HG03097 (cell line): ENCODE results near the gene MTREX.
"Not testable (repeated sequence)": the region's sequence is repeated elsewhere in the genome, so short reads cannot be mapped to it uniquely, and the experiment has no call there.

Experiments
- ATAC-seq: cut with Tn5 transposase; IDR thresholded peaks from one replicate; pipeline ENCODE4 v1.9.1; 2021; ENCODE audit not compliant: unreplicated experiment, low FRiP score

MTREX gene

DNA sequence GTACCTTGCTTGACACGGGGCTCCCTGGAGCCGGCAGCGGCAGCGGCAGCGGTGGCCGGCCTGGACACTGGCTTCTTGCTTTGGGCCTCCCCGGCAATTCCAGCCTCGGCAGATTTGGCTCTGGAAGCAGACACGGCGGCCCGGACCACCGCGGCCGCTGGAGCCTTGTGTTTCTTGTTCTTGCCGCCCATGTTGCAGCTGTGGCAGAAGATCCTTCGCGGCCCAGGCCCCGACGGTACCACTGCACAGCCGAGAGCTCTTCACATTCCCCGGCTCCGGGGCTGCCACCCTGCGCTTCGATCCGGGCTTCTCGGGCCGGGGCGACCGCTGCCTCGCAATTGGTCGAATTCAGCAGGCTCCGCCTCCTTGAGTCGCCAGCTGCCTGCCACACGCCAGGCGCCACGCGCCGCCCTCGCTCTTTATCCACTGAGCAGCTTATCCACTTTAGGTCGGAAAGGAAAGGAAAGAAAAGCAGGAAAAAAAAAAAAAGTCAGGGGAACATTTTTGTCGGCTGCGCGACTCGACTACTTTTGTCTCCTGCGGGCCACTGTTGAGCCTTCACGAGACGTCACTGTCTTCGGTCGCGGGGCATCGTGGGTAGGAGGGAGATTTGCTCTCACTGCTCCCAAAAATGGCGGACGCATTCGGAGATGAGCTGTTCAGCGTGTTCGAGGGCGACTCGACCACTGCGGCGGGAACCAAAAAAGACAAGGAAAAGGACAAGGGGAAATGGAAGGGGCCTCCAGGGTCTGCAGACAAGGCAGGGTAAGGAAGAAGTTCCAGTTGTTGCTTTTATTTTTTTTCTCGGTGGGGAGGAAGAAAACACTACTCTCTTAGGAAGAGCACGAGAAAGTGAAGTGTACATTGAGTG is at the start of gene MTREX, which contains the start of gene DHX29:
Gene MTREX, plus strand, starts transcription at position 607 of the 871 bp plus-strand sequence. Its CDS starts 25 bp downstream, at position 632.
Gene DHX29, minus strand, starts transcription at position 312 of the 871 bp plus-strand sequence. Its CDS starts 121 bp downstream, at position 191.
- peak; percentile 87 for ATAC-seq

DNA sequence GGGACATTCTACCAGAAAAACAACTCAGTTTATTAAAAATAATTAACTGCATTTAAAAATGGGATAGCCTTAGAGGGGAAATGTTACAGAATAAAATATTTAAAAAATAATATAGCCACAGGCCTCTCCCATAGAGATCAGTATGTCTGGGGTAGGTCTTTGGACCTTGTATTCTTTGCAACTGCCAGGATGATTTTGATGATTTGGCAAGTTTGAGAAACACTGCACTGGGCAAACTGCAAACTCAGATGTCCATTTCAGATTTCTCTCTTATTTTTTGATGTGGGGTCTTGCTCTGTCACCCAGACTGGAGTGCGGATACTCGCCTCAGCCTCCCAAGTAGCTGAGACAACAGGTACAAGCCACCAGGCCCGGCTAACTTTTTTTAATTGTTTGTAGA is 49.5 kb upstream of the MTREX start:
- ATAC-seq = no peak

DNA sequence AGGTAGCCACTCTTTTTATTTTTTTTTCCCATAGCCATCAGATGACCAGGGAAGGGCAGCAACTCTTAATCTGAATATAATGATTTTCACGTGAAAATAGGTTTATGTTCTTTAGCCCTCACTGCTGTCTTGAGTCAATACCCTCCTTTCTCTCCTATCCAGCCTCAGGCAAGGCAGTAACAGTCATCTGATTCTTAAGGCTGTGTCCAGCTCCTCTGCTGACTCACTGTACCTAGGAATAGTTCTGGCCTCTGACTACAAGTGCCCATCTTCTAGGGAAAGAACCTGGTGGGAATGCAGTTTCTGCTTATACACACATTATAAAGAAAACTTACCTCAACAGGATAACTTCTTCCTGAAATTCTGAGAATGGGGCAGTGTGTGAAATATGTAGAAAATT is 31.0 kb upstream of the MTREX start:
- no peak for ATAC-seq

DNA sequence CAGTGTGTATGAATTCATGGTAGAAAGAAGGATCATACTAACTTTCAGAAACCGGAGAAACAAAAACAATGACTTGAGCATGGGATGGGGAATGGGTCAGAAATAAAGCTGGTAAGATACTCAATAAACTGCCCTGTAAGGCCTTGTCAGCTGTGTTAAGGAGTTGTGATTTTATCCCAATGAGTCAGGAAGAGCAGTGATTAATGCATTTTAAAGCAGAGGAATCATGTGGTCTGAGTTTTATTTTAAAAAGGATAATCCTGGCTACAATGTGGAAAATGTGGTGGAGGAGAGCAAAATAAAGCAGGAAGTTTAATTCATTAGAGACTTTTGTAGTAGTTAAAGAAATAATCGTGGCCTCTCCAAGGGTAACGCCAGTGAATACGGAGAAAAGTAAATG is 29.0 kb upstream of the MTREX start:
- no peak for ATAC-seq

DNA sequence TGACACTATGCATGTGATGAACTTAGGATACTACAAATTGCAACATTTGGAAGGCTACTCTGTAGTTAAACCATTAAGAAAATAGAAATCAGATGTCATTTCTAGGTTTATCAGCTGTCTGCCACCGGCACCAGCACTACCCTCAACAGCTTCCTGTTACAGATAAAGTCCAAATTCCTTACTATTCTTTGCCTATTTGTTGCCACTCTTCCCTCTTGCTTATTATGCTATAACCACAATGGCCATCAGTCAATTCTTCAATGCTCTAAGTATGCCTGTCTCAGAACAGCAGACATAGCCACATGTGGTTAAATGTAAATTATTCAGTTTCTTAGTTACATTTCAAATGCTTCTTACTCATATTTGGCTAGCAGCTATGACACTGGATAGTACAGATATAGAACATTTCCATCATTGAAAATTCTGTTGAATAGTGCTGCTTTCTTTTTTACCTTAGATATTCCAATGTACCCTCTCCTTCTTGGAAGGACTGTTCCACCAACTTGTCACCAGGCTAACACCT is 21.3 kb upstream of the MTREX start:
- no peak for ATAC-seq

DNA sequence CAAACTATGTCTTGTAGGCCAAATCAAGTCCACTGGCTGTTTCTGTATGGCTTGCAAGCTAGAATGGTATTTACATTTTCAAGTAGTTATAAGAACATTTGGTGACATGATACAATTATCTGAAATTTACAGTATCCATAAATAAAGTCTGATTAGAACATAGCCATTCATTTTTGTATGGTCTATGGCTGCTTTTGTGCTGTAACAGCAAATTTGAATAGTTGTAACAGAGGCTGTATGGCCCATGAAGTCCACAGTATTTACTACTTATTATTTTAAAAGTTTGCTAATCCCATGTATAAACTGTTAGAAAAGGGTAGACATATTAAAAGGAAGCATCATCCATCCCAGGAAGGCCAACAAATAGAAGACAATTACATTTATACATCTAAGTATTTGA is 18.0 kb upstream of the MTREX start:
- no peak for ATAC-seq

DNA sequence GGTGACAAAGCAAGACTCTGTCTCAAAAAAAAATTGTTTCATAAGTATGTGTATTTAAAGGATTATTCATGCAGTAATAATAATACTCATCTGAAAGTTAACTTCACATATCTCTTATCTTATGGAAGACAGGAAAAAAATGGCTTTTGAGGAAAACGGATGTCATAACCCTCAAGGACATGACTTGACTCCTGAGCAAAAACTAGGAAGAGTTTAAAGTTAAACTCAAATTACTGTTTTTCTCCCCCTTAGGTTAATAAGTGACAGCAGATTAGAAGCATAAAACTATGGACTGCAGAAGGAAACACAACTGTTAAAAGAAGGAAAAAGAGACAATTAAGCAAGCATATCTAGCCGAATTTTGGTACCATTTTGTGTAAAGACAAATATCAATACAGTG is 16.8 kb upstream of the MTREX start:
- no peak for ATAC-seq

DNA sequence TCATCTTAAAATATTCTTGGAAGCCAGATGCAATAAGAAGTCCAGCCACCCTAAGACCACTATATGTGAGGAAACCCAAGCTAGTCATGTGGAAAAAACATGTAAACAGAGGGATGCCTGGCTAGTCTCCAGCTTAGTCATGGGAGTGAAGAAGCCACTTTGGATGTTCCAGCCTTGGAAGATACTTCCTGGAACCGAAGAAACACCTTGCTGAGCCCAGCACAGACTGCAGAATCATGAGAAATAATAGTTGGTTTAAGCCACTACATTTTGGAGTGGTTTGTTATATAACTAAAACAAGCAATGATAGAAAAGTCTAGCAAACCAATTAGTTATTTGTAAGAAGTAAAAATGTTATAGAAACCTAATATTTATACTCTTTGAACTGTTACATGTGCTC is 12.9 kb upstream of the MTREX start:
- no peak for ATAC-seq

DNA sequence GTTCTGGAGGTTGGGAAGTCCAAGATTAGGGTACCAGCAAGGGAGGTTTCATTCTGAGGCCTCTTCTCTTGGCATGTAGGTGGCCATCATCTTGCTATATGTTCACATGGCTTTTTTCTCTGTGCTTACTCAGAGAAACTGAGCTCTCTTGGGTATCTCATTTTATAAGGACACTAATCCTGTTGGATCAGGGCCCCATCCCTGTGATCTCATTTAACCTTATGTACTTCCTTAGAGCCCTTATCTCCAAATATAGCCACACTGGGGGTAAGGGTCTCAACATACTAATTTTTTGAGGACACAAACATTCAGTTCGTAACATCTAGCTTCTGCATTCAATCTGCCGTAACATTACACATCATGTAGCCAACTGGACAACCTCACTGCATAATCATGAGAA is 6.9 kb upstream of the MTREX start:
- ATAC-seq = no peak

DNA sequence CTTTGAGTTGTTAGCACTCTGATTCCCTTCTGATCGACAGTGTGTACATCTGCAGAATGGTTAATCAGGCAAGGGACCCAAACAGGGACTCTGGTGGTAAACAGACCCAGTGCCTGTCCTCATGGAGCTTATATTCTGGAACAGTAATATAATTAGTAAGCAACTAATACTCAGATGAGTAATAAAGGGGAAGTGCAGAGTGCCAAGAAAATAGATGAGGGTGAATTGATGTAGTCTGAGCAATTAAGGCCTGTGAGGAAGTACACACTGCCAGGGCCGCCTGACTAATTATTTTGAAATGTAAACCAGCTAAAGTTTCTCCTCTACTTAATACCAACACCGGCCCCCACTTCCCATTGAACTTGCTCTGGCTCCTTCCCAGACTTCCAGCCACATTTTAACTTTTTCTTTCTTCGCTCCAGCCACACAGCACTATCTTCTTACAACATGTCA is 4.5 kb upstream of the MTREX start:
- no peak for ATAC-seq

DNA sequence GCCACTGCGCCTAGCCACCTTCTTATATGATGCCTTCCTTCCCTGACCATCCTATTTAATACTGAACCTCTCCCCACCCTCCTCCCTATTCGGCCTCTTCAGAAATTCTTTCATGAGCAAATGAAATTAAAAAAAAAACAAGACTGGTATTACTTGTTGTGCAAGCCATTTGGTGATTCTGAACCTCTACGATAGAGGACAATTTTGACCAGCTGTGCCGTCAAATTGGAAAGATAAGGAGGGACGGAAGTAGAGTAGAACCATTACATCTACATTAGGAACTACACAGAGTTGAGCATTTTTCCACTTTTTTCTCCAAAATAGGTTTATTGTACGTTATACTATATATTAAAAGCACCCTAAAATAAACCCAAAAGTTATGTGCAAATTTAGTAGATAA is 3.2 kb upstream of the MTREX start:
- ATAC-seq = no peak

DNA sequence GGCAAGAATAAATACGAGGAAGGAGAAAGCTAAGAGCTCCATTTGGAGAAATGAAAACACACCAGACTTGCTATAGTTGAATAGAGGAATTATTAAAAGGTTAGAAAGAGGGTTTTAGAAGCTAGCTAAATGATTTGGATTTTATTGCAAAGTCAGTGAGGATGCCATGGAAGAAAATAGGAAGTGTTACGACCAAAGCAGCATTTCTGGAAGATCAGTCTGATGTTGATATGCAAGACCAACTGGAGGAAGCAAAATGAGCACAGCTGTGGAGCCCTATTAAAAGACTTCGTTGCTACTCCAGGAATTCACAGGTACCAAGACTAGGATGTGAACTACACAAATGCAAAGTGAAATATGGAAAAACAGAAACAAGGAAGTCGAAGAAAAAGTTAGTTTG is 2.4 kb upstream of the MTREX start:
- no peak for ATAC-seq

DNA sequence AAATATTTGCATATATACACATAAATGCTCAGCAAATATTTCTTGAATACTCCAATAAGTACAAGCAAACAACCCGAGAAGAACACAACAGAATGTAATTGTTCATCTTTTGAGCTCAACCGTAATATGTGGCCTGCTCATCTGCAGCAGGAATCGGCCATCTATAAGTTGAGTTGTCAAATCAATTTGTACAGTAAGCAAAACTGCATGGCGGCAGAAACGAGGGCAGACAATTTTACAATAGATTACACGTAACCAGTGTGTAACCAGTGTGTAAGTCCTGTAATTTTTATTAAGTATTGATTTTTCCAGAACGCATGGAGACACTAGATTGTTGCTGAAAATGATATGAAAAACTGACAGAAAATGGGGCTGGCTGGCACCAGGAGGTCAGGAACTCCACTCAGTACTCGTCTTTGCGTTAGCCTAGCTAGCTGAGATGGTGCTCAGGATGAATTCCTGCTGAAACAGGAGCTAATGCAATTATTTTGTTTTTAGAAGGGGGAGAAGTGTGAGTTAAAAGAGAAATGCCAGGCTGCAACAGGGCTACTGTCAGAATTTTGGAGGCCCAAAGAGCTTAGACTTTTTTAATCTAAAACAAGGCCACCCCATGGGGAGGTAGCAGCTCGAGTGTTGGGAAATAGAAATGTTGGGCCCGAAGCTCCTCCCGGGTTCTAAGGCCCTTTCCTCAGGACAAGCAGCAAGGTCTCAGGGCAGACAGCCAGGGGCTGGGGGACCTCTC is 977 bp upstream of the MTREX start:
- ATAC-seq = peak; percentile 12

DNA sequence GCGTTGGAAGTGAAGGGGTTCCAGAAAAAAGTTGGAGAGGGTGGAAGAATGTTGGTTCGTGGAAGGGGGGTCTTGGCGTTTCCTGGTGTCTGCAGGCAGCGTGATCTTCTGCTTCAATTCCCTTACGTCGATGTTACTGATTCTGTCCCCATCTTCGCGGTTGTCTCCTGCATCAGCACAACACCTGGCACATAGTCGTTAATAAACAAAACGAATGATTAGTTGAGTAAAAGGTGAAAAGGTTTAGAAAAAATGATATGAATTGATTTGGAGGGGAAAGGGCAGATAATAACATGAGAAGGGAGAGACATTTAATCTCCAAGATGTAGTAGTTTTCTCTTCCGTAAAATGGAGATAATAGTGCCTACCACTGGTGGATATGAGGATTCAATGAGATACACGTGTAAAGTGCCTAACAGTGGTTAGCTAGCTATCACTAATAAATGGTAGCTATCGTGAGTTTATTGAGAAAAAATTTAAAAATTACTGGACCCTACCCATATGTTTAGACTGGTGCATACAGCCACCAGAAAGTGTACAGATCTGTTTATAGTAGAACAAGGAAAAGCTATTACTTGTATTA is 556 bp downstream of the MTREX start:
- no peak for ATAC-seq

DNA sequence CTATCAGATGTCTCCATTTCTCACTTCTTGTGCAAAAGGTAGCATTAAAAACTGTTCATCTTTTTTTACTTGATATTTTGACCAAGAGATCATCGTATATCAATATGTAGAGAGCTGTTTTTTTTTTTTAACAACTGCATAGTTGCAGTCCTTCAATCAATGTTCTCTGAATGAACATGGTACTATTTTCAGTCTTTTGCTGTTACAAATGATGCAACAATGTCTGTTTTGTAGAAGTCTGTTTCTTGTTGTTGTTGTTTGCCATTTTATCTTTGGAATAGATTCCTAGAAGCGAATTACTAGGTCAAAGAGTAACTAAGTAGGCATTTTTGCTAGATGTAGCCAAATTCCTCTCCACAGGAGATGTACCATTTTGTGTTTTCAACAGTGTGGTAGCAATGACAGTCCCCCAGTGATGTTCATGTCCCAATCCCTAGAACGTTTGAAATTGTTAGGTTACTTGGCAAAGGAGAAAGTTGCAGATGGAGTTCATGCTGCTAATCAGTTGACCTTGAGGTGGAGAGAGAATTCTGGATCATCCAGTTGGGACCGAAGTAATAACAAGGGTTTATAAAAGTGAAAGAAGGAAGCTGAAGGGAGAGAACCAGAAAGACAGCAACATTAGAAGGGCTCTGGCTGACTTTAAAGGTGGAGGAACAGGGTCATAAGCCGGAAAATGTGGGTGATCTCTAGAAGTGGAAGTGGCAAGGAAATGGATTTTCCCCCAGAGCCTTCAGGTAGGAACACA is 6.3 kb downstream of the MTREX start:
- no peak for ATAC-seq

DNA sequence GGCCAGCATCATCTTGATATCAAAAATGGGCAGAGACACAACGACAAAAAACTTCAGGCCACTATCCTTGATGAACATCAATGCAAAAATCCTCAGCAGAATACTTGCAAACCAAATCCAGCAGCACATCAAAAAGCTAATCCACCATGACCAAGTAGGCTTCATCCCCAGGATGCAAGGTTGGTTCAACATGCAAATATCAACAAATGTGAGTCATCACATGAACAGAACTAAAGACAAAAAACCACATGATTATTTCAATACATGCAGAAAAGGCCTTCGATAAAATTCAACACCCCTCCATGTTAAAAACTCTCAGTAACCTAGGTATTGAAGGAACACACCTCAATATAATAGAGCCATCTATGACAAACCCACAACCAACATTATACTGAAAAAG is 8.5 kb downstream of the MTREX start:
- no peak for ATAC-seq

DNA sequence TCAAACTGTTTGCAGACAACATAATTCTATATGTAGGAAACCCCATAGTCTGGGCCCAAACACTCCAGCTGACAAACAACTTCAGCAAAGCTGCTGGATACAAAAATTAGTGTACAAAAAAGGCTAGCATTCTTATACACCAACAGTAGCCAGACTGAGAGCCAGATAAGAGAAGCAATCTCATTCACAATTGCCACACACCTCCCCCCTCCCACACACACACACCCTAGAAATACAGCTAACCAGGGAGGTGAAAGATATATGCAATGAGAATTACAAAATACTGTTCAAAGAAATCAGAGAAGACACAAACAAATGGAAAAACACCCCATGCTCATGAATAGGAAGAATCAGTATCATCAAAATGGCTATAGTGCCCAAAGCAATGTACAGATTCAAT is 9.0 kb downstream of the MTREX start:
- ATAC-seq = no peak

DNA sequence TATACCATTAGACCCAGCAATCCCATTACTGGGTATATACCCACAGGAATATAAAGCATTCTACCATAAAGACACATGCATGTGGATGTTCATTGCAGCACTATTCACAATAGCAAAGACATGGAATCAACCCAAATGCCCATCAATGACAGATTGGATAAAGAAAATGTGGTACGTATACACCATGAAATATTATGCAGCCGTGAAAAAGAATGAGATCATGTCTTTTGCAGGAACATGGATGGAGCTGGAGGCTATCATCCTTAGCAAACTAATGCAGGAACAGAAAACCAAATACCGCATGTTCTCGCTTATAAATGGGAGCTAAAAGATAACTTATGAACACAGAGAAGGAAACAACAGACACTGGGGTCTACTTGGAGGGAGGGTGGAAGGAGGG is 10.4 kb downstream of the MTREX start:
- ATAC-seq = not testable (repeated sequence)

DNA sequence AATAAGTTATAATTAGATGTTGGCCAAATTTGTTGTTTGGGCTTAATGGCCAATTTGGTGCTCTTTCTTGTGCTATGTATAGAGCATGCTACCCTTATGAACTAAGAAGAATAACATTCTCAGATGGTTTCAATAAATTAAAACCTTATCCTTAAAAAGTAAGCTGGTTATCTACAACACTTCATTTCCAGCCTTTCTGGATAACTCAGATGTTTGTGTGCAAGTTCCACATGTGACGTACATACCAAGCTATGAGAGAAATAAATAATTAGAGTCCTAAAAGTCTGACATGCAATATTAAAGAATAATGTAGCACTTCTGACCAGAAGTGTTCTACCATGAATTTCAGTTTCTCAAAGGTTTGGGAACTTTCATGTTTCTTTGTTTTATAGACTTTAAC is 11.7 kb downstream of the MTREX start:
- no peak for ATAC-seq

DNA sequence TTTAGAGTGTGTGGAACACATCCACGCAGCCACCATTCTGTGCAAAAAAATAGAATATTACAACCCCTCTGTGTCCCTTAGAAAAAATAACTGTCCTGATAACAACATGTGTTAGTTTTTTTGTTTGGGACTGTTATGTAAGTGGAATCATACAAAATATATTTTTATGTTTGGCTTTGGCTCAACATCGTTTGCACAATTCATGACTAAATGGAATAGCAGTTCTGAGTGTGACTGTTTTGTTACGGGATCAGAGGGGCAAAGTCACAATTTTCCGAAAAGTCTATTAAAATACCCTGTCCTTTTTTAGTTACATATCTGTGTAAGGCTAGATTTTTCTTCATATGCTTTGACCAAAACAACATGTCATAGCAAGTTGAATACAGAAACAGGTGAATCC is 12.8 kb downstream of the MTREX start:
- no peak for ATAC-seq
